ENCODE measurements around the gene KRT39.

DNA sequence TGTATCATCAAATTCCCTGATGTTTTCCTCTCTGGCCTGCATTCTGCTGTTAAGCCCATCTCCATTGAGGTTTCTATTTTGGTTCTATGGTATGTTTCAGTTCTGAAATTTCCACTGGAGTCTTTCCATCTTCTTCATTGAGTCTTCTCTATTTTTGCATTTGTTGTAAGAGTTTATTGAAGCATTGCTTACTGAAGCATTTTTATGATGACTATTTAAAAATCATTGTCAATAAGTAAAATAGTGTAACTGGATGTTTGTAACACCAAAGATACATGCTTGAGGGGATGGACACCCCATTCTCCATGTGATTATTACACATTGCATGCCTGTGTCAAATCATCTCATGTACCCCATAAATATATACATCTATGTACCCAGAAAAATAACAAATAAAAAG lies 8.8 kb upstream of the KRT39 start:
- TF ChIP-seq EZH2 (IDR thresholded peaks at IDR 0.05; ENCODE audit: low read length) (no peak), CTCF (optimal IDR thresholded peaks at IDR 0.05 in 1 of 3, IDR thresholded peaks at IDR 0.05 in 1 of 3, conservative IDR thresholded peaks at IDR 0.05 in 1 of 3; ENCODE audit: extremely low read depth in 1 of 3, insufficient read depth in 2 of 3, low read length in 3 of 3) (no peak)
